ENCODE data around the gene PSMD5.

DNA sequence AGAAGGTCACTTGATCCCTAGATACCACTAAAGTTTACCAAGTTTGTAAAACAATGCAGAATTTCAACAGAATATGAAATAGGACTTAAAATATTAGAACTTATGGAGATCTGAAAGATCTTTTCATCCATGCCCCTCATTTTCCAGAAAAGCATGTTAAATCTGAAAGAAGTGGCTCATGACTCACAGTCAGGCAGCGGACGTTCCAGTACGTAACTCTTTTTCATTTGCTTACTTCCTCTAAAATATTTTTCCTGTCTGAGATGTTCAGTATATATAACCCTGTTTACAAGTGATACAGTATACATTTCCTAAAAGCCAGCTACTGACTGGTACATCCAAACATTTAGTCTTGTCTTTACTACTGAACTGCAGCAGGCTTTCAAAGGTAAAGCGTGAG is 71.8 kb downstream of the PSMD5 start:
- TF ChIP-seq, protein P1, sequence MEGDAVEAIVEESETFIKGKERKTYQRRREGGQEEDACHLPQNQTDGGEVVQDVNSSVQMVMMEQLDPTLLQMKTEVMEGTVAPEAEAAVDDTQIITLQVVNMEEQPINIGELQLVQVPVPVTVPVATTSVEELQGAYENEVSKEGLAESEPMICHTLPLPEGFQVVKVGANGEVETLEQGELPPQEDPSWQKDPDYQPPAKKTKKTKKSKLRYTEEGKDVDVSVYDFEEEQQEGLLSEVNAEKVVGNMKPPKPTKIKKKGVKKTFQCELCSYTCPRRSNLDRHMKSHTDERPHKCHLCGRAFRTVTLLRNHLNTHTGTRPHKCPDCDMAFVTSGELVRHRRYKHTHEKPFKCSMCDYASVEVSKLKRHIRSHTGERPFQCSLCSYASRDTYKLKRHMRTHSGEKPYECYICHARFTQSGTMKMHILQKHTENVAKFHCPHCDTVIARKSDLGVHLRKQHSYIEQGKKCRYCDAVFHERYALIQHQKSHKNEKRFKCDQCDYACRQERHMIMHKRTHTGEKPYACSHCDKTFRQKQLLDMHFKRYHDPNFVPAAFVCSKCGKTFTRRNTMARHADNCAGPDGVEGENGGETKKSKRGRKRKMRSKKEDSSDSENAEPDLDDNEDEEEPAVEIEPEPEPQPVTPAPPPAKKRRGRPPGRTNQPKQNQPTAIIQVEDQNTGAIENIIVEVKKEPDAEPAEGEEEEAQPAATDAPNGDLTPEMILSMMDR (conservative IDR thresholded peaks at IDR 0.05 in 1 of 2, IDR thresholded peaks at IDR 0.05 in 1 of 2; ENCODE audit: low read depth in 1 of 2, low read length in 2 of 2): no peak
- no peak for TF ChIP-seq EZH2 (IDR thresholded peaks at IDR 0.05; ENCODE audit: low read length, missing control alignments)

Data from fibroblast of lung (primary cell).